Inflammatory macrophage treated with lipopolysaccharide for 1 hour (primary cell): ENCODE measurements around the gene COQ8A.

Experiments used
- DNase-seq, 2 donors: peaks; one replicate each; pipeline ENCODE4 v3.0.0-alpha.2; 2020 to 2022

Gene COQ8A

GRCh38 chr1:226940029-226940805, at the start of gene COQ8A:
Gene COQ8A, plus strand, starts transcription at chr1:226940294. Its CDS starts 21,092 bp downstream, at chr1:226961386.
- peak; percentile 97 to 99 for DNase-seq

GRCh38 chr1:226890331-226891108, 49.6 kb upstream of the COQ8A start:
- no peak for DNase-seq

GRCh38 chr1:226891346-226891745, 48.7 kb upstream of the COQ8A start:
- no peak for DNase-seq

- peak; percentile 23 to 56 for DNase-seq
These were observed 48.1 kb upstream of the COQ8A start for GRCh38 chr1:226891846-226892523.

- no peak for DNase-seq
These were observed 47.6 kb upstream of the COQ8A start for GRCh38 chr1:226892524-226892875.

- DNase-seq = no peak
These were observed 46.2 kb upstream of the COQ8A start for GRCh38 chr1:226893936-226894335.

GRCh38 chr1:226894826-226895225, 45.3 kb upstream of the COQ8A start:
- DNase-seq = no peak

GRCh38 chr1:226895644-226896043, 44.5 kb upstream of the COQ8A start:
- DNase-seq = no peak

GRCh38 chr1:226898246-226898645, 41.8 kb upstream of the COQ8A start:
- peak; percentile 59 to 80 for DNase-seq

- DNase-seq = no peak
These were observed 38.7 kb upstream of the COQ8A start for GRCh38 chr1:226901421-226901820.

GRCh38 chr1:226902601-226903000, 37.5 kb upstream of the COQ8A start:
- DNase-seq = no peak

GRCh38 chr1:226903819-226904716, 36.0 kb upstream of the COQ8A start:
- no peak for DNase-seq

GRCh38 chr1:226904772-226905171, 35.3 kb upstream of the COQ8A start:
- no peak for DNase-seq

GRCh38 chr1:226908419-226908818, 31.7 kb upstream of the COQ8A start:
- no peak for DNase-seq

- DNase-seq = no peak
These were observed 31.2 kb upstream of the COQ8A start for GRCh38 chr1:226908913-226909312.

- DNase-seq = peak in 1 of 2 donors; percentile 6
These were observed 27.4 kb upstream of the COQ8A start for GRCh38 chr1:226912587-226913176.

- no peak for DNase-seq
These were observed 24.5 kb upstream of the COQ8A start for GRCh38 chr1:226915672-226915995.

GRCh38 chr1:226916497-226916896, 23.6 kb upstream of the COQ8A start:
- DNase-seq = no peak

GRCh38 chr1:226919587-226919986, 20.5 kb upstream of the COQ8A start:
- no peak for DNase-seq

GRCh38 chr1:226919995-226920394, 20.1 kb upstream of the COQ8A start:
- no peak for DNase-seq

- DNase-seq = no peak
These were observed 19.6 kb upstream of the COQ8A start for GRCh38 chr1:226920446-226920894.

- DNase-seq = no peak
These were observed 18.6 kb upstream of the COQ8A start for GRCh38 chr1:226921504-226921903.
